NCI-H128 (cell line): Measurements from ENCODE around the gene PLEKHF1.

Experiments
- DNase-seq: peaks from one replicate; lab custom pipeline; 2025; ENCODE audit not compliant: unreplicated experiment; lab: John Stamatoyannopoulos, UW

The PLEKHF1 gene

GRCh38 chr19:29677001-29677817, 11.9 kb downstream of the PLEKHF1 start:
- no peak for DNase-seq

GRCh38 chr19:29678484-29679106, 13.3 kb downstream of the PLEKHF1 start:
- DNase-seq = no peak

- DNase-seq = no peak
Measured at GRCh38 chr19:29679598-29680210, 14.4 kb downstream of the PLEKHF1 start.

- no peak for DNase-seq
Measured at GRCh38 chr19:29680447-29680846, 15.2 kb downstream of the PLEKHF1 start.

- DNase-seq = no peak
Measured at GRCh38 chr19:29680937-29681336, 15.7 kb downstream of the PLEKHF1 start.

- DNase-seq = no peak
Measured at GRCh38 chr19:29681422-29682235, 16.4 kb downstream of the PLEKHF1 start.

- DNase-seq = no peak
Measured at GRCh38 chr19:29682236-29682895, 17.1 kb downstream of the PLEKHF1 start.

GRCh38 chr19:29683009-29683408, 17.7 kb downstream of the PLEKHF1 start:
- no peak for DNase-seq

- DNase-seq = no peak
Measured at GRCh38 chr19:29685326-29685725, 20.1 kb downstream of the PLEKHF1 start.

- no peak for DNase-seq
Measured at GRCh38 chr19:29686285-29686805, 21.1 kb downstream of the PLEKHF1 start.

- DNase-seq = no peak
Measured at GRCh38 chr19:29687244-29687896, 22.1 kb downstream of the PLEKHF1 start.

GRCh38 chr19:29687897-29688728, 22.9 kb downstream of the PLEKHF1 start:
- no peak for DNase-seq

- no peak for DNase-seq
Measured at GRCh38 chr19:29690842-29691241, 25.6 kb downstream of the PLEKHF1 start.

- DNase-seq = no peak
Measured at GRCh38 chr19:29694161-29694560, 28.9 kb downstream of the PLEKHF1 start.

- no peak for DNase-seq
Measured at GRCh38 chr19:29694669-29695627, 29.7 kb downstream of the PLEKHF1 start.

- no peak for DNase-seq
Measured at GRCh38 chr19:29695765-29696564, 30.7 kb downstream of the PLEKHF1 start.

- DNase-seq = no peak
Measured at GRCh38 chr19:29696565-29696846, 31.2 kb downstream of the PLEKHF1 start.
